Fibroblast of lung (primary cell): ENCODE data around the gene ABHD10. TPM values are rescaled to one million over a fixed set of nuclear protein-coding genes. Genes with fewer than 3 reads are reported as not detected.

Experiments
- DNase-seq, 2 donors: peaks; one replicate each; pipeline versions ENCODE4 v3.0.0 to v3.0.0-alpha.2; 2010; ENCODE audit warnings: low read depth in 2 of 2
- H2AFZ ChIP-seq: 2 replicates; pipeline ENCODE4 v1.5.1; 2012; ENCODE audit warnings: low read length, control low read depth, inconsistent platforms
- H3K27ac ChIP-seq: 2 replicates; pipeline ENCODE4 v1.5.1; 2011; ENCODE audit warnings: low read length, control low read depth; ENCODE audit not compliant: insufficient read depth
- H3K27me3 ChIP-seq: 2 replicates; pipeline ENCODE4 v1.5.1; 2011; ENCODE audit warnings: mild to moderate bottlenecking, low read length; ENCODE audit not compliant: control insufficient read depth, insufficient read depth
- H3K36me3 ChIP-seq: 2 replicates; pipeline ENCODE4 v1.5.1; 2011; ENCODE audit warnings: low read length; ENCODE audit not compliant: control insufficient read depth, insufficient read depth
- H3K4me1 ChIP-seq: 2 replicates; pipeline ENCODE4 v1.5.1; 2011; ENCODE audit warnings: low read length; ENCODE audit not compliant: control insufficient read depth, insufficient read depth; ENCODE audit errors: extremely low read depth
- H3K4me2 ChIP-seq: 2 replicates; pipeline ENCODE4 v1.5.1; 2011; ENCODE audit warnings: low read length, control low read depth; ENCODE audit not compliant: insufficient read depth; ENCODE audit errors: extremely low read depth
- H3K4me3 ChIP-seq, 4 experiments: fragments of 200-600 bp in 1 of 4; sonication (generic) in 1 of 4; replicated peaks in 1 of 4; 2 replicates each; pipeline ENCODE4 v1.5.1; 2011 to 2016; ENCODE audit warnings: low read length in 4 of 4, low read depth in 3 of 4, mild to moderate bottlenecking in 3 of 4, control low read depth in 2 of 4, inconsistent platforms in 1 of 4, mixed read lengths in 1 of 4; ENCODE audit not compliant: insufficient read depth in 1 of 4; ENCODE audit errors: control extremely low read depth in 1 of 4
- H3K79me2 ChIP-seq: 2 replicates; pipeline ENCODE4 v1.5.1; 2012; ENCODE audit warnings: mild to moderate bottlenecking, low read length, inconsistent platforms; ENCODE audit not compliant: control insufficient read depth, insufficient read depth
- H3K9ac ChIP-seq: 2 replicates; pipeline ENCODE4 v1.5.1; 2011; ENCODE audit warnings: mild to moderate bottlenecking, low read length, control low read depth; ENCODE audit not compliant: insufficient read depth
- H3K9me3 ChIP-seq: 2 replicates; pipeline ENCODE4 v1.5.1; 2012; ENCODE audit warnings: low read depth, low read length; ENCODE audit not compliant: control insufficient read depth, insufficient read depth
- H4K20me1 ChIP-seq: 2 replicates; pipeline ENCODE4 v1.5.1; 2011; ENCODE audit warnings: low read length; ENCODE audit not compliant: control insufficient read depth, insufficient read depth; ENCODE audit errors: extremely low read depth
- EZH2 ChIP-seq: IDR thresholded peaks from 2 replicates; pipeline ENCODE4 v1.5.1; 2012; ENCODE audit warnings: low read length, control low read depth, mild to moderate bottlenecking; ENCODE audit errors: missing control alignments
- polyA plus RNA-seq, 2 donors: library from polyadenylated mRNA; depleted of rRNA in 1 of 2; stranded (reverse) in 1 of 2; unstranded in 1 of 2; fragments of >200 nt; gene quantifications; 2 replicates each; pipeline ENCODE4 v1.2.1, GENCODE V29; 2011 to 2012; ENCODE audit warnings: missing spikeins in 1 of 2
- total RNA-seq: library from RNA; depleted of rRNA; stranded (reverse); fragments of >200 nt; gene quantifications from 2 replicates; pipeline ENCODE4 v1.2.1, GENCODE V29; 2014
- TF ChIP-seq, protein P1 (sequence below), 2 donors: IDR thresholded peaks in 1 of 2; conservative IDR thresholded peaks in 1 of 2; 1 replicate in 1 of 2; 2 replicates in 1 of 2; pipeline ENCODE4 v1.5.1; 2011 to 2012; ENCODE audit warnings: low read length in 2 of 2, control low read depth in 1 of 2, inconsistent platforms in 1 of 2, low read depth in 1 of 2, mild to moderate bottlenecking in 1 of 2

Gene ABHD10
- total and polyA plus RNA-seq, 2 donors (not counting 1 experiment from before 2014, with no cell fraction given) = 29.8 to 48.6 TPM

DNA sequence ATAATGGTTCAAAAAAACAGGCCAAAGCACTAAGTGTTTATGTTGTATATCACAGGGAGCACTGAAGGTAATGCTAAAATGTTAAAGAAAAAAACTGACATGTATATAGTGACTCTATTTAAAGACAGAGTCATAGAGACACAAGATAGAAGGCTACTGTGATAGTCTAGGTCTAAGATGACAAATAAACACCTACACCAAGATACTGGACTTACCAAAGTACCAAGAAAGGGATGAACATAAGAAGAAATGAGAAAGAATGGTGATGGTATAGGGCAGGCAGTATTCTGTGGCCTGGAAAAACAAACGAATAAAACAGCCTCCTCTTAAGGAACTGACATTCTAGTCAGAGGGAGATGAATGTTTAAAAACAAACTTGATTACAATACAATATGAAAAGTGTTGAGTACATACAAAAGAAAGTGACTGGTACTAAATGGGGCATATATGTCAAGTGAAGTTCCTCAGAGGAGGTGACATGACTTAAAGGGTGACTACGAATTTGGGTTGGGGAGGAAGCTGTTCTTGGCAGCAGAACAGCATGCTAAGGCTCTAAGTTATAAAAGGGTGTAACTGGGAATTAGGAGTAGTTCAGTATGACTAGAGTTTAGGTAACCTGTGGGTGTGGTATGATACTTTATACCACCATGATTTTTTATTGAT is 5.9 kb downstream of the ABHD10 start:
- no peak for TF ChIP-seq EZH2
- TF ChIP-seq, protein P1, sequence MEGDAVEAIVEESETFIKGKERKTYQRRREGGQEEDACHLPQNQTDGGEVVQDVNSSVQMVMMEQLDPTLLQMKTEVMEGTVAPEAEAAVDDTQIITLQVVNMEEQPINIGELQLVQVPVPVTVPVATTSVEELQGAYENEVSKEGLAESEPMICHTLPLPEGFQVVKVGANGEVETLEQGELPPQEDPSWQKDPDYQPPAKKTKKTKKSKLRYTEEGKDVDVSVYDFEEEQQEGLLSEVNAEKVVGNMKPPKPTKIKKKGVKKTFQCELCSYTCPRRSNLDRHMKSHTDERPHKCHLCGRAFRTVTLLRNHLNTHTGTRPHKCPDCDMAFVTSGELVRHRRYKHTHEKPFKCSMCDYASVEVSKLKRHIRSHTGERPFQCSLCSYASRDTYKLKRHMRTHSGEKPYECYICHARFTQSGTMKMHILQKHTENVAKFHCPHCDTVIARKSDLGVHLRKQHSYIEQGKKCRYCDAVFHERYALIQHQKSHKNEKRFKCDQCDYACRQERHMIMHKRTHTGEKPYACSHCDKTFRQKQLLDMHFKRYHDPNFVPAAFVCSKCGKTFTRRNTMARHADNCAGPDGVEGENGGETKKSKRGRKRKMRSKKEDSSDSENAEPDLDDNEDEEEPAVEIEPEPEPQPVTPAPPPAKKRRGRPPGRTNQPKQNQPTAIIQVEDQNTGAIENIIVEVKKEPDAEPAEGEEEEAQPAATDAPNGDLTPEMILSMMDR (conservative IDR thresholded peaks at IDR 0.05 in 1 of 2, IDR thresholded peaks at IDR 0.05 in 1 of 2; ENCODE audit: low read depth in 1 of 2, low read length in 2 of 2) = no peak
- Histone ChIP-seq H3K4me1 (no peaks in the 10 kb centered on the region), H4K20me1 (no peaks in the 10 kb centered on the region), H3K4me2 (no peak overlapping the region), H2AFZ (no peak overlapping the region), H3K27me3 (no peaks in the 10 kb centered on the region), H3K79me2 (peaks cover 17% of the 10 kb centered on the region), H3K9me3 (no peaks in the 10 kb centered on the region), H3K9ac (no peak overlapping the region), H3K4me3 (no peak overlapping the region), H3K27ac (no peak overlapping the region), H3K36me3 (no peaks in the 10 kb centered on the region)
- DNase-seq = no peak

DNA sequence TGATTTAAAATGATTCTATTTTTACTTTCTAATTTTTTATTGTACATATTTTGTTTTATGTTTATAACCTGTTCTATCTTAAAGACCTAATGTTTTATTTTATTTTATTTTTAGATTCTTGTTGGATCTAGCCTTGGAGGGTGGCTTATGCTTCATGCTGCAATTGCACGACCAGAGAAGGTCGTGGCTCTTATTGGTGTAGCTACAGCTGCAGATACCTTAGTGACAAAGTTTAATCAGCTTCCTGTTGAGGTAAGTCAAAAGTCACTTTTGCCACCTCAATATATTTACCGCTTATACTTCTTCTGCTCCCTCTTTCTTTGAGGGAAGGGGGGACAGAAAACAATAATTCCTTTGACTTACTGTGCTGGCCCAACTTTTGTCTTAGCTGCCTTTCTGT is 8.0 kb downstream of the ABHD10 start:
- H3K9ac ChIP-seq = no peak overlapping the region
- no peaks in the 10 kb centered on the region for H3K4me1 ChIP-seq
- H4K20me1 ChIP-seq = no peaks in the 10 kb centered on the region
- no peak overlapping the region for H3K4me3 ChIP-seq
- no peak overlapping the region for H2AFZ ChIP-seq
- peaks cover 5% of the 10 kb centered on the region for H3K79me2 ChIP-seq
- H3K27me3 ChIP-seq = no peaks in the 10 kb centered on the region
- no peak overlapping the region for H3K27ac ChIP-seq
- no peak for DNase-seq
- no peak overlapping the region for H3K4me2 ChIP-seq
- no peaks in the 10 kb centered on the region for H3K9me3 ChIP-seq
- TF ChIP-seq, protein P1 (conservative IDR thresholded peaks at IDR 0.05 in 1 of 2, IDR thresholded peaks at IDR 0.05 in 1 of 2; ENCODE audit: low read depth in 1 of 2, low read length in 2 of 2) = no peak
- no peak for TF ChIP-seq EZH2
- peaks cover 2% of the 10 kb centered on the region for H3K36me3 ChIP-seq

DNA sequence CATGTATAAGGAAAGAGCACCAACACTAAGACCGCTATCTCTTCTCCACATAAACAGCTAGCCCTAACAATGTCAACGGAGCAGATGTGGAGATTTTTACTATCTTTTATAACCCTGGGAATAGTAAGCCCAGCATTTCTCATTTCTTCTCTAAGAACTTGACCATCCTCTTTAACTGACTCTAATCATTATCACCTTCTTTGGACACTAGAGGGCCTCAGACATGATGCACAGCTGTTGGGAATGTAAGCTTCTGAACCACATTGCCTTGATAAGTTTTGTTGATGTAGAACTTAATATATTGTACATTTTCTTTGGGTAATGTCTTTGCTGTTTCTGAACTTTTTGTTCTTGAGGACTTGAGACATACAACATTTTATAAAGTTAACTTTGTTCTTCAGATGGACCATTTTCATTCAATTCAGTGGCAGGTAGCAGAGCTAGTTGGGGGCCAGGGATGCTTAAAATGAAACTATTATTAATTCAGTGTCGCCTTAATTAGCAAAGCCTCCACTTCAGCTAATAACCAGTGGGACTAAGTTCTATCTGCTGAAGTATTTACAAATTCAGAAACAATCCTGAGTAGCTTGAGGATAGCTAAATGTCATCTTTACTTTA is 10.3 kb downstream of the ABHD10 start:
- H3K4me2 ChIP-seq = no peak overlapping the region
- no peaks in the 10 kb centered on the region for H3K79me2 ChIP-seq
- no peak overlapping the region for H2AFZ ChIP-seq
- H3K36me3 ChIP-seq = peaks cover 2% of the 10 kb centered on the region
- no peak overlapping the region for H3K9ac ChIP-seq
- H3K9me3 ChIP-seq = no peaks in the 10 kb centered on the region
- no peak overlapping the region for H3K4me3 ChIP-seq
- no peaks in the 10 kb centered on the region for H3K4me1 ChIP-seq
- no peaks in the 10 kb centered on the region for H4K20me1 ChIP-seq
- H3K27ac ChIP-seq = no peak overlapping the region
- TF ChIP-seq, protein P1 (conservative IDR thresholded peaks at IDR 0.05 in 1 of 2, IDR thresholded peaks at IDR 0.05 in 1 of 2; ENCODE audit: low read depth in 1 of 2, low read length in 2 of 2) = peak; percentile 77 to 82
- TF ChIP-seq EZH2 = no peak
- peak; percentile 69 to 81 for DNase-seq
- H3K27me3 ChIP-seq = no peaks in the 10 kb centered on the region
